HepG2 (cell line): ENCODE measurements around the gene IL1RL2. TPM values are rescaled to one million over a fixed set of nuclear protein-coding genes. Genes with fewer than 3 reads are reported as not detected.
A peak's percentile ranks its signal among the peaks of the same experiment; 100 is the strongest.

Experiments used
- CEBPZ ChIP-seq: IDR thresholded peaks from 2 replicates; pipeline ENCODE4 v1.6.1; 2012; ENCODE audit warnings: low read length, improper control_type of control experiment
- CHCHD3 ChIP-seq: sonication (generic); formaldehyde crosslinking; IDR thresholded peaks from 2 replicates; pipeline ENCODE4 v1.8.0; 2022; ENCODE audit warnings: mild to moderate bottlenecking, missing genetic modification reagents, moderate library complexity
- ESRRA ChIP-seq: sonication (generic); formaldehyde crosslinking; IDR thresholded peaks from 2 replicates; pipeline ENCODE4 v1.5.1; 2020; ENCODE audit warnings: mild to moderate bottlenecking, low read depth, missing genetic modification reagents
- MEIS2 ChIP-seq: sonication (generic); formaldehyde crosslinking; IDR thresholded peaks from 2 replicates; pipeline ENCODE4 v1.9.0; 2021; ENCODE audit warnings: mild to moderate bottlenecking, missing genetic modification reagents
- MIER3 ChIP-seq: IDR thresholded peaks from 2 replicates; pipeline ENCODE4 v1.6.1; 2016; ENCODE audit warnings: missing compliant biosample characterization, borderline replicate concordance
- MTF2 ChIP-seq: sonication (generic); formaldehyde crosslinking; IDR thresholded peaks from 2 replicates; pipeline ENCODE4 v1.5.0; 2020; ENCODE audit warnings: missing genetic modification reagents, borderline replicate concordance
- NRL ChIP-seq: sonication (generic); formaldehyde crosslinking; IDR thresholded peaks from 2 replicates; pipeline ENCODE4 v1.5.0; 2020; ENCODE audit warnings: missing genetic modification reagents, mild to moderate bottlenecking, moderate library complexity, borderline replicate concordance
- RELA ChIP-seq: sonication (generic); formaldehyde crosslinking; IDR thresholded peaks from 2 replicates; pipeline ENCODE4 v1.4.0; 2020; ENCODE audit warnings: missing genetic modification reagents
- SCMH1 ChIP-seq: sonication (generic); formaldehyde crosslinking; IDR thresholded peaks from 2 replicates; pipeline ENCODE4 v1.9.0; 2021; ENCODE audit warnings: missing genetic modification reagents, mild to moderate bottlenecking, borderline replicate concordance
- SNAPC4 ChIP-seq: sonication (generic); formaldehyde crosslinking; IDR thresholded peaks from 2 replicates; pipeline ENCODE4 v1.4.0; 2020; ENCODE audit warnings: mild to moderate bottlenecking, missing genetic modification reagents
- ZMYM2 ChIP-seq: sonication (generic); formaldehyde crosslinking; IDR thresholded peaks from 2 replicates; pipeline ENCODE4 v1.8.0; 2022; ENCODE audit warnings: mild to moderate bottlenecking, missing genetic modification reagents
- ZNF235 ChIP-seq: sonication (generic); formaldehyde crosslinking; IDR thresholded peaks from 2 replicates; pipeline ENCODE4 v1.8.1; 2023; ENCODE audit warnings: mild to moderate bottlenecking, missing genetic modification reagents, borderline replicate concordance
- ZNF292 ChIP-seq: sonication (generic); formaldehyde crosslinking; IDR thresholded peaks from 2 replicates; pipeline ENCODE4 v1.8.1; 2022; ENCODE audit warnings: mild to moderate bottlenecking, low read depth, missing genetic modification reagents, borderline replicate concordance
- ZNF484 ChIP-seq: sonication (generic); formaldehyde crosslinking; IDR thresholded peaks from 2 replicates; pipeline ENCODE4 v1.5.1; 2020; ENCODE audit warnings: mild to moderate bottlenecking, low read depth, missing genetic modification reagents, borderline replicate concordance
- ZNF589 ChIP-seq: sonication (generic); formaldehyde crosslinking; conservative IDR thresholded peaks from 2 replicates; pipeline ENCODE4 v1.8.0; 2022; ENCODE audit warnings: mild to moderate bottlenecking, moderate library complexity, missing genetic modification reagents
- ZNF619 ChIP-seq: sonication (generic); formaldehyde crosslinking; IDR thresholded peaks from 2 replicates; pipeline ENCODE4 v1.4.0; 2020; ENCODE audit warnings: mild to moderate bottlenecking, missing genetic modification reagents
- ZNF687 ChIP-seq: sonication (generic); formaldehyde crosslinking; IDR thresholded peaks from 2 replicates; pipeline ENCODE4 v1.5.1; 2020; ENCODE audit warnings: mild to moderate bottlenecking, missing genetic modification reagents, moderate library complexity
- polyA plus RNA-seq, 8 experiments: library from polyadenylated mRNA; depleted of rRNA in 3 of 8; stranded (reverse) in 7 of 8; unstranded in 1 of 8; fragments of >200 nt; fragmentation: Illumina TruSeq in 4 of 8; extraction: Trizol in 4 of 8; gene quantifications; 2 replicates each; pipeline versions ENCODE4 v1.2.1 to v1.2.3, GENCODE V29; 2011 to 2016; ENCODE audit warnings: low read depth in 4 of 8, missing spikeins in 1 of 8, mixed read lengths in 1 of 8; ENCODE audit not compliant: insufficient read depth in 1 of 8
- total RNA-seq, 5 experiments: library from RNA; depleted of rRNA; stranded (reverse); fragments of >200 nt; fragmentation: Illumina TruSeq; extraction: Trizol; gene quantifications; 2 replicates each; pipeline ENCODE4 v1.2.3, GENCODE V29; 2016; ENCODE audit warnings: low read depth in 1 of 5

Gene IL1RL2
- total and polyA plus RNA-seq, 2 of the 13 experiments (the other 11 are each of a cell fraction or from before 2014, with no cell fraction given) = 0.03 TPM; not detected in 1

GRCh38 chr2:102235491-102235890, 48.7 kb downstream of the IL1RL2 start (continued):
- TF ChIP-seq SNAPC4 (no peak), ZNF235 (no peak), CHCHD3 (no peak), RELA (CRISPR knock-in tag) (no peak), ZNF292 (CRISPR knock-in tag) (peak; percentile 67; the same call in 1 of the 2 replicates), ESRRA (CRISPR knock-in tag) (no peak), ZNF589 (CRISPR knock-in tag) (no peak), ZMYM2 (no peak), ZNF619 (CRISPR knock-in tag) (0 out of 2 replicates have a peak, but pooled peaks have one; percentile 3), MTF2 (no peak), CEBPZ (no peak), ZNF687 (peak; percentile 52), ZNF484 (no peak), SCMH1 (CRISPR knock-in tag) (no peak), MEIS2 (0 out of 2 replicates have a peak, but pooled peaks have one; percentile 33), MIER3 (CRISPR knock-in tag) (peak; percentile 55; the same call in 1 of the 2 replicates), NRL (0 out of 2 replicates have a peak, but pooled peaks have one; percentile 14)
